Measurements from ENCODE around the gene KCTD17. TPM values are rescaled to one million over a fixed set of nuclear protein-coding genes. Genes with fewer than 3 reads are reported as not detected.

KCTD17 gene
- 41.5 TPM for polyA plus RNA-seq (2013, experiment 1 of 2; ENCODE audit: insufficient read length)
- polyA plus RNA-seq (2013, experiment 2 of 2; ENCODE audit: insufficient read length), result 31.4 TPM

- DNase-seq, result peak; percentile 79
Observed at GRCh38 chr22:37051391-37052385, at the start of gene KCTD17. Gene KCTD17 (plus strand): TSS chr22:37051742. CDS start chr22:37051761, 19 bp downstream.

GRCh38 chr22:37001826-37002225 is 49.7 kb upstream of the KCTD17 start:
- no peak for DNase-seq

- no peak for DNase-seq
Observed at GRCh38 chr22:37002633-37003032, 48.9 kb upstream of the KCTD17 start.

GRCh38 chr22:37007651-37008050 is 43.9 kb upstream of the KCTD17 start:
- DNase-seq, result no peak

- DNase-seq, result no peak
Observed at GRCh38 chr22:37008365-37008764, 43.2 kb upstream of the KCTD17 start.

GRCh38 chr22:37009490-37009889 is 42.1 kb upstream of the KCTD17 start:
- DNase-seq, result no peak

GRCh38 chr22:37010174-37010573 is 41.4 kb upstream of the KCTD17 start:
- no peak for DNase-seq

GRCh38 chr22:37010976-37011375 is 40.6 kb upstream of the KCTD17 start:
- no peak for DNase-seq

GRCh38 chr22:37011472-37011871 is 40.1 kb upstream of the KCTD17 start:
- DNase-seq, result no peak

- DNase-seq, result no peak
Observed at GRCh38 chr22:37012262-37012904, 39.2 kb upstream of the KCTD17 start.

GRCh38 chr22:37012956-37013355 is 38.6 kb upstream of the KCTD17 start:
- no peak for DNase-seq

GRCh38 chr22:37014415-37014806 is 37.1 kb upstream of the KCTD17 start:
- DNase-seq, result no peak

GRCh38 chr22:37014835-37015586 is 36.5 kb upstream of the KCTD17 start:
- DNase-seq, result no peak

- DNase-seq, result no peak
Observed at GRCh38 chr22:37015587-37015878, 36.0 kb upstream of the KCTD17 start.

GRCh38 chr22:37016134-37016910 is 35.2 kb upstream of the KCTD17 start:
- no peak for DNase-seq

GRCh38 chr22:37017356-37017755 is 34.2 kb upstream of the KCTD17 start:
- no peak for DNase-seq

GRCh38 chr22:37018086-37018814 is 33.3 kb upstream of the KCTD17 start:
- no peak for DNase-seq

- peak; percentile 56 for DNase-seq
Observed at GRCh38 chr22:37018815-37019308, 32.7 kb upstream of the KCTD17 start.

GRCh38 chr22:37019309-37020191 is 32.0 kb upstream of the KCTD17 start, which contains the start of the genes MPST and TST:
Gene MPST (plus strand): TSS chr22:37019742. CDS start chr22:37019837, 95 bp downstream.
Gene TST (minus strand): TSS chr22:37019447. CDS start chr22:37018732, 715 bp downstream.
- DNase-seq, result peak; percentile 72

- DNase-seq, result peak; percentile 52
Observed at GRCh38 chr22:37020192-37020479, 31.4 kb upstream of the KCTD17 start.

Data from fibroblast of skin of back (primary cell).